ENCODE measurements around the gene FRMD6. TPM values are rescaled to one million over a fixed set of nuclear protein-coding genes. Genes with fewer than 3 reads are reported as not detected.

The FRMD6 gene
- total RNA-seq, 1 experiment from 2014 or later, result 40.7 TPM

GRCh38 chr14:51638071-51638944 is 13.4 kb upstream of the FRMD6 start:
- Histone ChIP-seq H3K27me3 (ENCODE audit: control insufficient read depth, insufficient read depth, low read length) (no peaks in the 10 kb centered on the region), H3K36me3 (ENCODE audit: control insufficient read depth, insufficient read depth, low read length) (no peaks in the 10 kb centered on the region), H3K9me3 (ENCODE audit: control insufficient read depth, insufficient read depth, low read depth, low read length) (no peaks in the 10 kb centered on the region), H3K4me3 (ENCODE audit: low read depth in 2 of 2, low read length in 2 of 2) (no peak overlapping the region), H3K27ac (ENCODE audit: low read length) (peak overlapping the region; percentile 39; the same call in 1 of the 2 replicates), H3K4me1 (ENCODE audit: control insufficient read depth, insufficient read depth, low read length) (peaks cover 3% of the 10 kb centered on the region; the same call in 1 of the 2 replicates)
- ATAC-seq (peak; percentile 83), DNase-seq (ENCODE audit: low read depth, low spot score) (no peak)
- CTCF ChIA-PET, result no interaction called here
- in situ Hi-C loops (cut with HindIII; ENCODE audit: low pct_unique_long_range_greater_than_20kb, low sequenced_read_pairs), result no loop called here
- intact Hi-C loops (cut with micrococcal nuclease; ENCODE audit: unreplicated experiment), result no loop called here
- no TSS peak for BruUV-seq (replicated peaks)
- POLR2A ChIA-PET, result no interaction called here
- TF ChIP-seq CTCF (IDR thresholded peaks at IDR 0.05), result no peak
- TF ChIP-seq POLR2AphosphoS5 (IDR thresholded peaks at IDR 0.05; ENCODE audit: low read depth, low read length), result 0 out of 2 replicates have a peak, but pooled peaks have one; percentile 29
- no peak for TF ChIP-seq SIN3A (IDR thresholded peaks at IDR 0.05; ENCODE audit: borderline replicate concordance, insufficient read depth, low read depth, low read length)
- no peak for TF ChIP-seq REST (IDR thresholded peaks at IDR 0.05; ENCODE audit: insufficient read depth in 1 of 2, low read depth in 2 of 2, low read length in 1 of 2)
- no peak for TF ChIP-seq TCF7L2 (IDR thresholded peaks at IDR 0.05; ENCODE audit: low read depth, low read length)

GRCh38 chr14:51639668-51640316 is 11.9 kb upstream of the FRMD6 start:
- CTCF ChIA-PET, result no interaction called here

More at GRCh38 chr14:51639668-51640316, 11.9 kb upstream of the FRMD6 start:
- Histone ChIP-seq H3K36me3 (ENCODE audit: control insufficient read depth, insufficient read depth, low read length) (no peaks in the 10 kb centered on the region), H3K9me3 (ENCODE audit: control insufficient read depth, insufficient read depth, low read depth, low read length) (no peaks in the 10 kb centered on the region), H3K4me3 (ENCODE audit: low read depth in 2 of 2, low read length in 2 of 2) (no peak overlapping the region), H3K27ac (ENCODE audit: low read length) (no peak overlapping the region), H3K4me1 (ENCODE audit: control insufficient read depth, insufficient read depth, low read length) (peaks cover 3% of the 10 kb centered on the region; the same call in 1 of the 2 replicates), H3K27me3 (ENCODE audit: control insufficient read depth, insufficient read depth, low read length) (no peaks in the 10 kb centered on the region)
- in situ Hi-C loops (cut with HindIII; ENCODE audit: low pct_unique_long_range_greater_than_20kb, low sequenced_read_pairs), result no loop called here
- TF ChIP-seq TCF7L2 (IDR thresholded peaks at IDR 0.05; ENCODE audit: low read depth, low read length), result no peak
- no peak for TF ChIP-seq SIN3A (IDR thresholded peaks at IDR 0.05; ENCODE audit: borderline replicate concordance, insufficient read depth, low read depth, low read length)
- no peak for TF ChIP-seq CTCF (IDR thresholded peaks at IDR 0.05)
- TF ChIP-seq POLR2AphosphoS5 (IDR thresholded peaks at IDR 0.05; ENCODE audit: low read depth, low read length), result no peak
- no TSS peak for BruUV-seq (replicated peaks)
- POLR2A ChIA-PET, result no interaction called here
- no peak for DNase-seq (ENCODE audit: low read depth, low spot score)
- intact Hi-C loops (cut with micrococcal nuclease; ENCODE audit: unreplicated experiment), result no loop called here
- ATAC-seq, result no peak

Measured in Panc1 (cell line).